HG03442 (cell line): ENCODE data around the gene P2RY14.

Experiments
- ATAC-seq: cut with Tn5 transposase; IDR thresholded peaks from one replicate; pipeline ENCODE4 v1.9.1; 2021; ENCODE audit warnings: mild to moderate bottlenecking, moderate library complexity; ENCODE audit not compliant: unreplicated experiment

The P2RY14 gene

DNA sequence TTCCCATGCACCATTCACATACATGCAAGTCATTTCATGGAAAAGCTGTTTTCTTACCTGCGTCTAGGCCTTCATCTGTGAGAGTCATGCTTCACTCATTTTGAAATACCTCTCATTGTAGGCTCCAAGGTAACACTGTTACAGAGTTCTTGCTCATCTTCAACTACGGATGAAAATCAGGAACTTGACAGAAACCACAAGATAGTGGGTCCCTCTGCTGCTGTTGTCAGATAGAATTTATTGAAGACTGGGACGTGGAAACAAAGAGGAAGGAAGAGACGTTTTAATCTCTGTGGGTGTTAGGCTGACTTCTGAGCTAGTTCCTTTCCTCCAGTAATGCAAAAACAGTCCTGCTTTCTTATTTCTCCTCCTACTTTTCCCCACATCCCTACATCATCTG is at the start of gene P2RY14:
Gene P2RY14, minus strand, starts transcription at position 313 of the 400 bp plus-strand sequence. CDS start 64,226 bp downstream, outside the sequence.
- ATAC-seq, result no peak

DNA sequence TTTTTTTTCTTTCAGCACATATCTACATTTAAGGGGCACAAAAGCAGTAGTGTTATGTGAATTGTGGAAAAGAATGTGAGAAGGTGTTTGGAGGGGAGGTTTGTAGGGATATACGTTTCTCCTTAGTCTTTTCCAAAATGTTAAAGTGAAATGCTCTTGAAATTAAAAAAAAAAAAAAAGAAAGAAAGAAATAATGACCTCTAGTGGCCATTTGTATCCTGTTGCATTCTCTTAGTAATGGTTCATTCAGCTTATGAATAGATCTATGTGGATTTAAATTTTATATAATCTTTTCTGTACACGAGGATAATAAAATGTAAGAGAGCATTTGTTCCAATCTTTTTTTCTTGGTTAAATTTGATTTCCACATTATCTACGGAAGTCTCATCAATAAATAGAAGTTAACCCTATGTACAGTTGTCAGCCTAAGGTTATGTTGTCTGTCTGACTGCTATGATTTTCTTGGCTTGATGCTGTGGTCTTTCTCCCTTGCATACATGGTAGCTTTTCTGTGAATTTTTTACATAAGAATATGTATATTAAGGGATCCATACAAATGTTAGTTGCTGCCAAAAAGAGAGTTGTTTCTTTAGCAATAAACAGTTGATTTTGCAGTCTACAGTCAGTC is 49.3 kb upstream of the P2RY14 start:
- ATAC-seq, result no peak

GRCh38 chr3:151322511-151322910 is 44.2 kb upstream of the P2RY14 start:
- ATAC-seq, result no peak

- no peak for ATAC-seq
Observed at GRCh38 chr3:151321526-151321925, 43.2 kb upstream of the P2RY14 start.

DNA sequence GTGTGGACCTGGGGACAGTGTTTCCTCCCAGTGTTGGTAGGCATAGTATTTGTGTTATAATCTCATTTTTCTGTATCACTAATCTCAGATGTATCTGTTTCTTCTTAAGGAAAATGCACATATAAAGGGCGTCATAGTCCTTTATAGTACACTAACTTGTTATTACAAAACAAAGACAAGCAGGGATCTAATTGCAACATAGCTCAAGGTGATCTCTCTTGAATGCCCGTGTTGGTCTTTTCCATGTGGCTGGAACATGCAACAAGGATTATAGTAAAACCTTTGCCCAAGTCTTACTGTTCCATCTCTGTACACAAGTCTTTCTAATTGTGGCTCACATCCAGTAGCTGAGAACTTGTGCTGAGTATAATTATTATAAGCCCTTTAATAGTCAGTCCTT is 41.8 kb upstream of the P2RY14 start:
- ATAC-seq, result no peak

DNA sequence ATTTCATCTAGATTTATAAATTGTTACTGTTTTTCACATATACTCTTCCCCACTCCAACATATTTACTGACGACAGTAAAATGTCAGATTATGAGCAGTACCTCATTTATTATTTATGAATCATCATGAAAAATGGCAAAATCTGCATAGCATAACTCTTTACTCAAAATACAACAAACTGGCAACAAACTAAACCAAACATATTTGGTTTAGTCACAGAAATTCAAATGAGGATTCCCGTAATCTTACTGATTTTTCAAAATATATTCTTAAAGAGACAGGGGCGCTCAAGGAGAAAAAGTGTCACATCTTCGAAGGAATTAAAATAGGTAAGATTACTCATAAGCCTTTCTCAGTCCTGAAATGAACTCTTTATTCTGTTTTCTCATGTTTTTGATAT is 41.3 kb upstream of the P2RY14 start:
- no peak for ATAC-seq

GRCh38 chr3:151318991-151319390 is 40.6 kb upstream of the P2RY14 start:
- no peak for ATAC-seq

- ATAC-seq, result no peak
Observed at GRCh38 chr3:151318313-151318712, 40.0 kb upstream of the P2RY14 start.

- ATAC-seq, result peak; percentile 55
Observed at GRCh38 chr3:151316267-151316991, 38.1 kb upstream of the P2RY14 start, which contains the start of gene GPR87. GPR87 (minus strand) TSS chr3:151316820; CDS start chr3:151300100, 16,720 bp downstream.

DNA sequence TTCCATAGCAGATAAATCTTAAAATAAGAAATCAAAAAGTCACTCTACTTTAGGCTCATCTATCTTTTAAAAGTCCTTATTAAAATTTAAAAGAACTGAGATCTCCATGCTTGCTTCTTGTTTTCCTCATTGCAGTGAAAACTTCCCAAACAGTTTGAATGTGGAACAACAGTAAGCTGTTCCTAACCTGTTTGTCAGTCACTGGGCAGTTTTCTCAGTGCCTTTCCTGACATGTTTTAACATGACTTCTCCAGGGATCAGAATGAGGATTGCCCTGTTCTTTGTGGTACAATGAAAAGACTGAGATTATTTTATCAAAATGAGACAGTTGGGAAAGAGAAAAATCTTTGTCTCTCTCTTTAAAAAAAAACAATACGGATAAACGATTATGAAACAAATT is 37.5 kb upstream of the P2RY14 start:
- ATAC-seq, result no peak

- ATAC-seq, result no peak
Observed at GRCh38 chr3:151315136-151315535, 36.8 kb upstream of the P2RY14 start.

DNA sequence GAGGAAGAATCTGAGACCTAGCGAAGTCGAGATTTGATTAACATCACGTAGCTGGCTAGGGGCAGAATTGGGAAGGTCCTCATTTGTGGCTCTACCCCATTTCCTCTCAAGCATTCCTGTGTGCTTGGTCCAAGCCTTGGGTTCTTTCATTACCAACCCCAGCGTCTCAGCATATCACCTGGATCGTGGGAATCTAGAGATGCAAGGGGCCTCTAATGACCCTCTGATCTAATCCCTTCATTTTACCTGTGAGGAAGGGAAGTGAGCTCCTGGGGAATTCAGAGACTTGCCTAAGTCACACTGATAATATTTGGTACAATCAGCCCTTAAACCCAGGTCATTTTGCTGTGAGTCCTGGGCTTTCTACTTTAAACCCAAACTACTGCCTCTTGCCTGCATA is 36.3 kb upstream of the P2RY14 start:
- no peak for ATAC-seq

DNA sequence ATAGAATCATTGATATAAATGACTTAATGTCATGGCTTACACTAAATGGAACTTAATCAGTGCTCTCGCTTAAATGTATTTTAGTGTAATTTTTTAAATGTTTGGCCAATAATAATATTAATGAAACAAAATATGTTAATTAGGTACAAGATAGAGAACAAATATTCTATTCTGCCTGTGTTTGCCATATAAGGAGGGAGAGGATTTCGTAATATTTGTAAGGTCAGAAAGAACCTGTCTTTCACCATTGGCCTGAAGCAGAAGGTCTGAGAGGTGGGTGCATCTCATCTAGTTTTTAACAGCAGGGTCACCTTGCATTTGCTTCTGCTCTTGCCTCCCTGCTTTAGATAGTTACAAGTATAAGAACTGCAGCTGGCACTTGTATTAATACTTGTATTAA is 35.8 kb upstream of the P2RY14 start:
- ATAC-seq, result no peak

DNA sequence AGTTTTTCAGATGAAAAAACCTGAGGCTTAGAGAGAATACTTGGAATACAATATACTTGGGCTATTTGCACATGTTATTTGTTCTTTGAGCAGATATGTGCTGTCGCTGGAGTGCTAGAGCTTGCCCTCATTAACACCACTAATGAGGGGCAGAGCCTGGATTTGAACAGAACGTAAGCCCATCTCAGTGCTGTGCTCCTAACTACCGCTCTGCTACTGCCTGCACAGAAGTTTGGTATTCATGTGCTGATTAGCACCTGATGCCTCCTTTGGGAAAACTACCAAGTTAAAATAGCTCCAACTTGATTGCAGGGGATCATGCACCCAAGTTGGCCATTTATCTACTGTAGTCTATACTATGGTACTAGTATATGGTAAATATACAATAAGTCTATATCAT is 34.6 kb upstream of the P2RY14 start:
- ATAC-seq, result no peak

DNA sequence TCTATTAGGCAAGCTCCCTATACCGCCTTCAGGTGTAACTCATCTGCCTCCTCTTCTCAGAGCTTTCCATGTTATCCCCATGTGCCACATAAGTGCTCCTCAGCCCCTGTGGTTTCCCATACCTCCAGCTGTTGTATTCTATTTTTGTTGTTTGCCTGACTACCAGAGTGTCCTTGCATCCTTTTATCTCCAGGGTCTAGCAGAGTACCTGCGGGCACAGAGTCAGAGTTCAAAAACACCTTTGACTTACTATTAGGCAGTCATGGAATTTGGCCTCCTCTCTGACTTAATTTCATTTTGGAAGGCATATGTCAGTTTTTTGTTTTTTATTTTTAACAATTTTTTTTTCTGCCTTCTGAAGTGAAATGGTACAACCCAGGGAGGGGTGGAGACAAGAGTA is 31.2 kb upstream of the P2RY14 start:
- no peak for ATAC-seq

GRCh38 chr3:151307583-151308488 is 29.5 kb upstream of the P2RY14 start:
- no peak for ATAC-seq

- ATAC-seq, result no peak
Observed at GRCh38 chr3:151307131-151307530, 28.8 kb upstream of the P2RY14 start.

DNA sequence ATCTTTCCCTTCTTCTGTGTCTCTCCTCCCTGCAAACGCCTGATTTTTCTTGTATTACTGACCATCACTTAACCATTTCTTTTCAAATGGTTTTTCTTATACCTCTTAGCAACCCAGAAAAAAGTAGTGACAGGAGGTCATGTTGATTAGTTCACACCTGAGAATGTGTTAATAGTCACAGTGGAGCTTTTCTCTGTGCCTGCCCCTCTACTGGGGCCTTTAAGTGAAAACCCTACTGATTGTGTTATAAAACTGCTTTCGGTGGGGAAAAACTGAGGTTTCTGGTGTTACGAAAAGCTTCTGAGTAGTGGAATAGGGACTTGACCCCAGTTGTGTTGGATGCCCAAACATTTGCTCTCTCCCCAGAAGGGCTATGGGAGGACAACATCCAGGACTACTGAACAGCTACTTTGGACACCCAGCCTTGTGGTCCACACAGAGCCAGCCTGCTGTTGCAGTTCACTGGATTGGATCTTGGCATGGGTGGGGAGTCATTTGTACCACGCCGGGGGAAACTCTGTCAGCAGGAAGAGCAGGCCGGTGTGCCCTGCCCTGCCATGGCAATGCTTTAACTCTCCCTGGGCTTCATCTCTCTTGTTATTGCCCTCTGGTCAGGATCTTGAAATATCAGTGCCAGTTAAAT is 27.9 kb upstream of the P2RY14 start:
- no peak for ATAC-seq

DNA sequence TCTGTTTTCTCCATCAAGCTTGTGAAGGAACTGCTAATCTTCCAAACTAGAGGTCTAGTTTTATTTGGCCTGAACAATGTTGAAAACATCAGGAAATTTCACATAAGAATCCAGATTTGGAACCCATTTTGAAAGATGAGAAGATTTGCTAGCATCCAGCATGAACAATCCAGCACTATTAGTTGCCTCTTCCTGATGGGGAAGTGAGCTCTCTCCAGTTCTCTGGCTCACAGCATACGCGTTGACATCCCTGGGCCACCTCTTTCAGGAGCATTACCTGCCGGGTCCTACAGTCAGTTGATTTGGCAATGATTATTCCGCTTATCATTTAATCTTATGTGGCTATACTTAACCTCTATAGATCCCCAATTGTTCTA is 27.4 kb upstream of the P2RY14 start:
- ATAC-seq, result no peak

GRCh38 chr3:151305060-151305774 is 26.9 kb upstream of the P2RY14 start:
- ATAC-seq, result no peak
